ENCODE data around the gene SLC22A12.
A peak's percentile ranks its signal among the peaks of the same experiment; 100 is the strongest.
"Not testable (repeated sequence)": the region's sequence is repeated elsewhere in the genome, so short reads cannot be mapped to it uniquely, and the experiment has no call there.

The SLC22A12 gene

DNA sequence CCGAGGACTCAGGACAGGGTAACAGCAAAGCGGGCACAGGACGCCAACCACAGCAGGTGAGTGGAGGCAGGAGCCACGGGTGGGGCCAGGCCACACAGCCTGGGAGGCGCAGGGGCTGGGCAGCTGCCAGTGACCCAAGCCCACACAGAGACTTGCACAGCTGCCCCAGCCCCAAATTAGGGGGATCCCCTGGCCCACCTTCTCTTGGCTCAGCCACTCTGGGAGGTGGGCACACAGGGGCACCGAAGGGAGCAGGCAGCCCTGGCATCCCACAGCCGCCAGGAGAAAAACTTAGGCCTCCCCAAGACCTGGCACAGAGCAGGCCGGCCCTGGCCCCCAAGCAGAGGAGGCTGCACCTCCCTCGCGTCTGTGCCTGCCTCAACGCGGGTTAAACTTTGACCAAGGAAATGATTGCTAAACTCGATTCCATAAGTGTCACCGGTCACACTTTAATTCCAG, at the start of gene SLC22A12:
SLC22A12 (plus strand) TSS at position 458 of the 459 bp plus-strand sequence. CDS start 337 bp downstream, outside the sequence.
- DNase-seq: no peak

DNA sequence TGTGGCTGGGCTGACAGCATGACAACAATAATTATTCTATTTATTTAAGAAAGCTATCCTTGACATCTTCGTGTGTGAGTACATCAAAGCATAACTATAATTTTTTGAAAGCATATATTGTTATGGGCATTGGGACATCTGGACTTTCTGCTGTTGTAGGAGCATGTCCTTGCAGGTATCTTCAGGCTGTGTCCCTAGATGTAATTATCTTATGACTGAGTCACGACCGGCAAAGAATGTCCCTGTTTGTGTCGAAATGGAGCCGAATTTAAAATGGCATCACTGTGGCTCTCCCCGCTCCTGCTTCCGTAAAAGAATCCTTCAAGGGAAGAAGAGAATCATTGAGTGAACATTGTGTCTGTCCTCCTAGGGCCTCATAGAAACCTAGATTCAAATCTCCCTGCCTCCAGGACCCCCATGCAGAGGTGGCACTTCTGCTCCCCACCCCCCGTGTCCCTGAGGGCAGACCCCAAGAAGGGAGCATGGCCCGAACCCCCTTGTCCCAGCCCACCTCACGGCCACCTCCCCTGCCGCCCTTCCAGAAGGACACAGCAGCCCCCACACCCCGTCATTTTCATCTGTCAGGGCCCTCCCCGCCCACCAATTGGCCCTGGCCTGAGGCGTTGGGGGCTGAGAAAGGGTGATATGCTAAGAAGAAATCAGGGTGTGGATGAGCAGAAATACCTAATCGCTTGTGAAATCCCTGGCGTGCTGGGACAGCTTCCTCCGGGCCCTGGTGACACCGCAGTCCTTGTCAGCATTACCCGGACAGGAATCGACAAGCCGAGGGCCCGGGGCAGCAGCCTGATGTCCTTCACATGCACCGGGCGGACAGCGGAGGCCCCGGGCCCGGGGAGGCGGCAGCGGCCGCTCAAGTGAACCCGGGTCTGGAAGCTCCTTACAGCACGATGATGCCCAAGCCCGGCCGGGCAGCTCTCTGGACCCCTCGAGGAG, 48.6 kb upstream of the SLC22A12 start:
- no peak for DNase-seq

DNA sequence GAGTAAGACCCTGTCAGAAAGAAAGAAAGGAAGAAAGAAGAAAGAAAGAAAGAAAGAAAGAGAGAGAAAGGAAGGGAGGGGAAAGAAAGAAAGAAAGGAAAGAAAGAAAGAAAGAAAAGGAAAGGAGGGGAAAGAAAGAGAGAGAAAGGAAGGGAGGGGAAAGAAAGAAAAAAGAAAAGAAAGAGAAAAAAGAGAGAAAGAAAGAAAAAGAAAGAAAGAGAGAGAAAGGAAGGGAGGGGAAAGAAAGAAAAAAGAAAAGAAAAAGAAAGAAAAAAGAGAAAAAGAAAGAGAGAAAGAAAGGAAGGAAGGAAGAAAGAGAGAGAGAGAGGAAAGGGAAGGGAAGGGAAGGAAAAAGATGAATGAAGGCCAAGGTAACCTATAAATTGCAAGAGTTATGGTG, 47.2 kb upstream of the SLC22A12 start:
- DNase-seq: no peak

DNA sequence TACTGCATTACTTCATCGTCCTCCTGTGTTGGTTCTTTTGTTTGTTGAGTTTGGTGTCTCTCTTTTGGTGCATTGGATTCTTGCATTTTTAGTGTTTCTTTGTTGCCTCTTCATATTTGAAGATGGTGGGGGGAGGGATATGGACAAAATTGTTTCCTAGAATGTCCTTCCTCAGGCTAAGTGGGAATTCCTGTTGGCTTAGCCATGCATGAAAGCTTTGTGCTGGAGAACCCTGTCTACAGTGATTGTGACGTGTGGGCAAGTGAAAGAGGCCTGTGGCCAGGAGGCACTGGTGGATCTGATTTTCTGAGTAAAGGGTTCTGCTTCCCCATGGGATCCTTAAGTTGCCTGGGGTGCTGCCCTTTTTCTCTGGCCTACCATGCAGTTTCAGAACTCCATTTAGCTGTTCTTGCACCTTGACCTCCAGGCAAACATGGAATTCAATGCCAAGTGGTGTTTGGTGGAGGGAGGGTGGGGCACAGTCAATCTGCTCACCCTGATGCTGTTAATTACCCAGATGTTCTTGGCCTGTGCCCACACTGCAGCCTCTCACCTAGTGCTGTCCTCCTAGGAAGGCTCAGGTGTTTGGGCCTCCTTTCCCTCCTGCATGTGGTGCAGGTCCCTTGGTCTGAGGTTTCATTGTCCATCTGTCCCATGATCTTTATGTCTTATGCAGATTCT, 46.3 kb upstream of the SLC22A12 start:
- no peak for DNase-seq

DNA sequence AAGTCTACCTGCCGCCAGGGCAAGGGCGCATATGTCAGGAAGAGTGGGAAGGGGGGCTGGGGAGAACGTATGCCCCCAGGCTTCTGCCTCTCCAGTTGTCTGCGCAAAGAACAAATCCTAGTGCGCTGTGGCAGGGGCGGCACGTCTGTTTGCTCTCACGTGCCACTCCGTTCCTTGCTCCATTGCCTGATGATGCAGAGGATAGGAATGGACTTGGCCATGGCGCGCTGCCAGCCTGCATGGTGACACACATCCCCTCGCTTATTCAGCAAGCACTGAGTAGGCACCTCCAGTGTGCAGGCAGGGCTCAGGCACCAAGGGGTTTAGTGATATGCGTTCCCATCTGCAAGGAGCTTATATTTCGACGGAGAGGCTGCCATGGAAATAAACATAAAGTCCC, 45.4 kb upstream of the SLC22A12 start:
- no peak for DNase-seq

DNA sequence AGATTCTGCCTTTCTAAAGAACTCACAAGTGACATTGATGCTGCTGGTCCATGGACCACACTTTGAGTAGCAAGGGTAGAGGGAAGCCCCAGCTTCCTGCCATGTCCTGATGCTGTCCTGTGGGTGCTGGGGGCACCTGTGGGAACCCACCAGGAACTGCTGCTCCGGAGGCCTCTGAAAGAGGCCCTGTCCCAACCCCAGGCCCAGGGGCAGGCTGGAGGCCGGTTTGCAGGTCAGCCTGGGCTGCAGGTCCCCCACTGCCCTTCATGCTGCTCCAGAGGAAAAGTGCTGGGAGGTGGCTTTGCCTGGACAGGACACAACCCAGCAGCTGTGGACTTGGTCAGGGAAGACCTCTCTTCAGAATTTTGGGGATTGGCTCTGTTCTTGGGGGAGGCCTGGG, 44.8 kb upstream of the SLC22A12 start:
- no peak for DNase-seq

DNA sequence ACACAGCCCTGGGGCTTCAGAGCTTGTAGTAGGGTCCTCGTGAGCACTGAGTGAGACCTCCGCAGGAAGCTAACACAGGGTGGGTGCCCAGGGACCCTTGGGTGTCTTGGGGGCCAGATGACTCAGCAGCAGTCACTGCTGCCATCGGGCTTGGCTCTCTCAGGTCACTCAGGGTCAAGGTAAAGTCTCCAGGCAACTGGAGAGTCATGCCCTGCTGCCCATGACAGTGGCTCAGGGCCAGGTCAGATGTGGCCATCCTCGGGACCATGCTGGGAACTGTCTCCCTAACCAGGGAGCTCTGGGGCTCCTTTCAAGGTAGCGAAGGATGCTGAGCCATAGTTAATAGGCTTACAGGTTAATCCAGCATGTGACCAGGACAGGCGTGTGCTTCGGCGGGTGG, 44.4 kb upstream of the SLC22A12 start:
- DNase-seq: no peak

DNA sequence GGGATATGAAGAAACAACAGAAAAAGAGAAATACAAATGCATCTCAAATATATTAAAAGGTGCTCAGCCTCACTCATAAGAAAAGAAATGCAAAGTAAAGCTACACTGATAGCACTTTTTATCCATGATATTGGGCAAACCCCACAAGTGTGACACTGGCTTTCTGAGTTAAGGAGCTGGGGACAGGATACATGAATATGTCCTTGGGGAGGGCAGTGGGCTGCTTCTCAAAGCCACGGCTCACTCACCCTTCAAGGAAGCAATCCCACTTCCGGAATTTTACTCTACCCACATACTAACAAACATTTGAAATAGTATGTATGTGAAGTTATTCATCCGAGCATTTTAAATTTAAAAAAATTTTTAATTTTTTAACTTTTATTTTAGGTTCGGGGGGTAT, 41.1 kb upstream of the SLC22A12 start:
- DNase-seq: no peak

DNA sequence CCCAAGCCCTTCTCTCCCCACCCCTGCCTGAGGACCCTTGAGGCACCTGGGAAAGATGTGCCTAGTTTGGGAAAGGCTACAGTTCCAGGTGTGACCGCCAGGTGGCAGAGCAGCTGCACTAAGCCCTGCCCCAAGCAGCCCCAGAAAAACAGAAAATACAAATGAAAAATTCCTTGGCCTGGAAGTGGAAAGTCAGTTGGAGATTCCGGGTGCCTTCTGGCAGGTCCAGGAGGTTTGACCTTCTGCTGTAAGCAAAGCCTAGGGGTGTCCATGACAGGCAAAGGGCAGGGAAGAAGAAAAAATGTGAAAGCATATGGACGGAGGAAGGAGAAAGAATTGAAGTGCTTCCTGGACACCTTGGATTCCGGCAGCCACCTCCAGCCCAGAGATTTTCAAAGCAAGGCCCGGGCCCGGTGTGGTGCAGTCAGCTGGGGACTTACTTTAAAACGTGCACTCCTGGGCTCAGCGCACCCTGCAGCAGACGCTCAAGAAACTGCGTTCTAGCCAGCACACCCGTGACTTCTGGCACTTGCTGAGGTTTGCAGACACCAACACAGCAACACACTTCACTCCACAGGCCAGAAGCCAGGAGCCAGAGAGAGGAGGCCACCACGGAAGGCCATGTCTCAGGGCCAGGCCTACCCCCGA, 37.3 kb upstream of the SLC22A12 start:
- peak; percentile 60 for DNase-seq

DNA sequence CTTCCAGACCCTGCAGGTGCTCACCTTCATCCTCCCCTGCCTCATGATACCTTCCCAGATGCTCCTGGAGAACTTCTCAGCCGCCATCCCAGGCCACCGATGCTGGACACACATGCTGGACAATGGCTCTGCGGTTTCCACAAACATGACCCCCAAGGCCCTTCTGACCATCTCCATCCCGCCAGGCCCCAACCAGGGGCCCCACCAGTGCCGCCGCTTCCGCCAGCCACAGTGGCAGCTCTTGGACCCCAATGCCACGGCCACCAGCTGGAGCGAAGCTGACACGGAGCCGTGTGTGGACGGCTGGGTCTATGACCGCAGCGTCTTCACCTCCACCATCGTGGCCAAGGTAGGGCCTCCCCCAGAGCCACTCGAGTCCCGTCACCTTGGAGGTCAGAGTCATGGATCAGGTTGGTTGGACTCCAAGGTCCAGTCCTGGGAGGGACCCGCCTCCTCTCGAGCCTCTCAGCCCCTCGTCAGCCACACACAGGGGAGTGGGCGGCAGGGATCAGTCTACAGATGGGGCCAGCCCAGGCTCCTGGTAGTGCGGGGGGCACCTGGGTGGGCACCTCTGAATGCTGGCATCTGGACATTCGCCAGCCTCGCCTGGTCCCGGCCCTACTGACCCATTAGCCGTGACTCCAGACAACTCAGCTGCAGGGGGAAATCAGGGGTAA, 34.8 kb upstream of the SLC22A12 start:
- no peak for DNase-seq

DNA sequence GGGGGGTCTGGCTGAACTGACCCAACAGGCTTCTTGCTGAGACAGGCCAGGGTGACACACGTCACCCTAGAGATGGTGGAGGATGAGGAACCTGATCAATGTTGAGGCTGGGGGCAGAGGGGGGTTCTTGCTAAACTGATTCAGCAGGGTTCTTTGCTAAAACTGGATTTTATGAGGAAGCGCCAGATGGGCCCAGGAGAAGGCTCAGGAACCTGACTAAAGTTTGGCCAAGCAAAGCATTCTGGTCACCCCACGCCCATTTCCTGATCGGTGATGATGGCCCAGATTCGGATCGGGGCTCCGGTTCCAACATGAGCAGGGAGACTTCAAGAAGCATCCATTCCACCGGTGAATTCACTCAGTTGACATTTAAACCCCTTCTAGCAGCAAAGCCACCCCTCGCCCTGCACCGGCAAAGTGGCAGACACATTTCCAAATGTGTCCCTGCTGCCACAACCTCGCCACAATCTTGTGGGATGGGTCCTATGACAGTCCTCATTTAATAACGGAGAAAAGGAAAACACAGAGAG, 34.2 kb upstream of the SLC22A12 start:
- no peak for DNase-seq

DNA sequence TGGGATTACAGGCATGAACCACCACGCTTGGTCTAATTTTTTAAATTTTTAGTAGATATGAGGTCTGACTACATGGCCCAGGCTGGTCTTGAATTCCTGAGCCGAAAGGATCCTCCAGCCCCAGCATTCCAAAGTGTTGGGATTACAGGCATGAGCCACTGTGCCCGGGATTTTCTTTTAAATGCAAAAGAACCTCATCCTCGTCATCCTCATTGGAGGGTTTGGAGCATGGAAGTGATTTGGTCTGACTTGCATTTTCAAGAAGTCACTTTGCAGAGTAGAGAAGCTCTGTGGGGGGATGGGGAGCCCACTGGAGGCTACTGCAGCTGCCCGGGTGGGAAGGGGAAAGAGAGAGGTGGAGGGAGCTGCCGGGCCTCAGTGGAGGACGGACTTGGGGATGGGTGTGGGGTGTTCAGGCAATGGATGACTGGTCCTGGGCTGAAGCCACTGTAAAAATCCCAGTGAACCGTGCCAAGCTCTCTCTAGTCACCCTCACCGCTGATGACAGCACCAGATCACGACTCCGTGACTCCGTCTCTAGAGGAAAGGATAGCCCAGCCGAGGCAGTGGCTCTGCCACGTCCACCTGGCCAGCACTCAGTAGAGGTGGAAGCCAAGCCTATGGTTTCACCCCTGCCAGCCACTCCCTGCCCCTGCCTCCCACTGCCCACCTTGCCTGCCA, 32.8 kb upstream of the SLC22A12 start:
- no peak for DNase-seq

DNA sequence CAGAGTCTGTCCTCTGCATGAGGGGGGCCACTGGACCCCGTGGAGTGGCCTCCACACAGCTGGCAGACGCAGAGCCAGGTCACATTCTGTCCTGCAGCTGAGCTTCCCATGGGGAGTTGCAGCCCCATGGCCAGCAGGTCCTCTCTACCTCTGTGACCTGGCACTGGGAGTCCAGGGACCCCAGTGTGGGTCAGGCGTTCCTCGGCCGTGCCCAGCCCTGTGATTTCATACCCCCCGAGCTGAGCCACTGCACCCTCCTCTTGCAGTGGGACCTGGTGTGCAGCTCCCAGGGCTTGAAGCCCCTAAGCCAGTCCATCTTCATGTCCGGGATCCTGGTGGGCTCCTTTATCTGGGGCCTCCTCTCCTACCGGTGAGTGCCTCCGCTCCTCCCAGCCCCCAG, 32.2 kb upstream of the SLC22A12 start:
- no peak for DNase-seq

DNA sequence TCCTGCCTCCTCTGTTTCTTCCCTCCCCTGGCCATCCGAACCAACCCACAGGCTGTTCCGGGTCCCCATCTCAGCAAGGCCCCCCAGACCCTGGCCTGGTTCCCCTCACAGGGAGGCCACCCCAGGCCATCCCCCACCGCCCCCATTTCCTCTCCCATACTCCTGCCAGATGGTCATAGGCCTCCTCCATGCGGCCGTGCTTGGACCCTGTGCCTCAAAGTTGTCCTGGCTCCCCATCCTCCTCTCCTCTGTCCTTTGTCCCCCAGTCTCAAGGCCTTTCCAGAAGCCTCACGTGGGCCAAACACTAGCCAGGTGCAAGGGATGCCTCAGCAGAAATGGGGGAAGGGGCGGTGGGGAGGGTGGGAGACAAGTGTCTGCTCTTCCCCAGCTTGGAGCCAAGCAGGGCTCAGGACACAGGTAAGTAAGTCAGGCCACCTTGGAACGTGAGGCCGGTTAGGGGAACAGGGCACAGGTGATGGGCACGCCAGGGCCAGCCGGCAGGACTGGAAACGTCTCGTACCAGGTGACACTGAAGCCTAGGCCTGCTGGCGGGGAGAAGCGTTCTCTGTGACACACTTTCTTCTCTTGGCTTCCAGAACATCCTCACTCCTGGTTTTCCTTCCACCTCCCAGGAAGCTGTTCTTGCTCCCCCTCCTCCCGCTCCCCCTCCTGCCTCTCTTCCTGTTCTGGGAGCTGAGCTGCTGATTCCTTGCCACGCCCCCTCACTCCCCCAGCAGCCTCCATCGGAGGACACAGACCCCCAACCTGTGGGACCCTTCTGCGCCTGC, 31.5 kb upstream of the SLC22A12 start:
- no peak for DNase-seq

DNA sequence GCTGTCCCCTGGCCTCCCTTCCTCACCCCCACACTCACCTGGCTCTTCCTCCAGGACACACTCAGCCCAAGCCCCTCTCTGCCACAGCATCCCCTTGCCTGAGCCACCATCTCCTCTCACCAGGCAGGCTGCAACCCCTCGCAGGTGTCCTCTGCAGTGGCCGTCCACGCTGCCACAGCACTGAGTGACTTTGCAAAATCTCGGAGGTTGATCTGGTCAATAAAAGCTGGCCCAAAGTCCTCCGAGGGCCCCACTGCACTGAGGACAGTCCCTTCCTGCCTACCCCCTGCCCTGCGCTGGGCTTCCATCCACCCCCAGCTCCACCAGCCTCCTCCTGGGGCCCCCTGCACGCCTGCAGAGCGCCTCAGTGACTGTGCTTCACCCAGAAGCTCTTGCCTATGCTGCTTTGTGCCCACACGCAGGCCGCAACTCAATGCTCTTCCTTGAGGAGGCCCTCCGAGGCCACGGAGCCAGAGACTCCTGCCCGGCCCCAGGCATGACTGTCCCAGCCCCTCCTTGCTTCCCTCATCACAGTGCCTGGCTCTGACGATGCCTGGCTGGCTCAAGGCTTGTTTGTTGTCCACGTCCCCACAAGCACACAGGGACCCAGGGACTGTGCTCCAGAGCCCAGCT, 30.8 kb upstream of the SLC22A12 start:
- DNase-seq: no peak

DNA sequence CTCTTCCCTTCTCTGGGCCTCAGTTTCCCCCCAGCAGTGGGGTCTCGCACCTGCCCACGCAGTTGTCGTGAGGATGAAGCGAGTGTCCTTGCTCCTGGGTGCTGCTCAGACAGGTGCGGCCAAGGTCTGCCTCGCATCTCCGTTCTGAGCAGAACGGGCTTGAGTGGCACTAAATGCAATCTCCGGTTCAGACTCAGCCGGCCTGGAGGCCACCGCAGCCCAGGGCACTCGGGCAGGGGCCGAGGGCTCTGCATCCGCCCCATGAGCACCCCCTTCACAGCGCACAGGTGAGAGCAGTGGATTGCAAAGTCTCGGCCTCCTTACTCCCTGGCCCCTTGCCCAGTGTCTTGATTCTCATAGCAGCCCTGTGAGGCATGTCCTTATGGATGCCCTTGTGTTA, 30.1 kb upstream of the SLC22A12 start:
- DNase-seq: no peak

DNA sequence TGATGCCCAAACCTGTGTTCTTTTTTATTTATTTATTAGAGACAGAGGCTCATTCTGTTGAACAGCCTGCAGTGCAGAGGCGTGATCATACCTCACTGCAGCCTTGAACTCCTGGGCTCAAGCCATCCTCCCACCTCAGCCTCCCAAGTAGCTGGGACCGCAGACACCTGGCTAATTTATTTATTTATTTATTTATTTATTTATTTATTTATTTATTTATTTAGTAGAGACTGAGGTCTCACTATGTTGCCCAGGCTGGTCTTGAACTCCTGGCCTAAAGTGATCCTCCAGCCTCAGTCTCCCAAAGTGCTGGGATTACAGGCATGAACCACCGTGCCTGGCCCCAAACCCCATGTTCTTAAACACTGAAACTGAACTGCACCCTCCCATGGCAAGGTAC, 29.6 kb upstream of the SLC22A12 start:
- DNase-seq: not testable (repeated sequence)

DNA sequence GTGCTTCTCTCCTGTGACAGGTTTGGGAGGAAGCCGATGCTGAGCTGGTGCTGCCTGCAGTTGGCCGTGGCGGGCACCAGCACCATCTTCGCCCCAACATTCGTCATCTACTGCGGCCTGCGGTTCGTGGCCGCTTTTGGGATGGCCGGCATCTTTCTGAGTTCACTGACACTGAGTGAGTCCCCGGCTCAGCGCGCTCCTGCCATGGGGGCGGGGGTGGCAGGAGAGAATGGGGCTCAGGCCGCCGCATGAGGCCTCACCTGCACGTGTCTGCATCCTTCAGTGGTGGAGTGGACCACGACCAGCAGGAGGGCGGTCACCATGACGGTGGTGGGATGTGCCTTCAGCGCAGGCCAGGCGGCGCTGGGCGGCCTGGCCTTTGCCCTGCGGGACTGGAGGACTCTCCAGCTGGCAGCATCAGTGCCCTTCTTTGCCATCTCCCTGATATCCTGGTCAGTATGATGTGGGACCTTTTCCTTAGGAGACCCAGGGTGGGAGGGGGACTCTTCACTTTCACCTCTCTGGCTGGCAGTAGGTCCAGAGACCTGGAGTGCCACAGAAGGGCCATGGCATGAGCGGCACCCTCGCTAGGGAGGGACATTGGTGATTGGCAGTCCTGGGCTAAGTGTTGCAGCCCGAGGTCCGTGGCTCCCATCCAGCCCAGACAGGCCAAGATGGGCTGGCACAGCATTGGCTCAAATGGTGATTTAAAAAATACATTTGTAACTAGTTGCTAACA, 28.9 kb upstream of the SLC22A12 start:
- DNase-seq: no peak

DNA sequence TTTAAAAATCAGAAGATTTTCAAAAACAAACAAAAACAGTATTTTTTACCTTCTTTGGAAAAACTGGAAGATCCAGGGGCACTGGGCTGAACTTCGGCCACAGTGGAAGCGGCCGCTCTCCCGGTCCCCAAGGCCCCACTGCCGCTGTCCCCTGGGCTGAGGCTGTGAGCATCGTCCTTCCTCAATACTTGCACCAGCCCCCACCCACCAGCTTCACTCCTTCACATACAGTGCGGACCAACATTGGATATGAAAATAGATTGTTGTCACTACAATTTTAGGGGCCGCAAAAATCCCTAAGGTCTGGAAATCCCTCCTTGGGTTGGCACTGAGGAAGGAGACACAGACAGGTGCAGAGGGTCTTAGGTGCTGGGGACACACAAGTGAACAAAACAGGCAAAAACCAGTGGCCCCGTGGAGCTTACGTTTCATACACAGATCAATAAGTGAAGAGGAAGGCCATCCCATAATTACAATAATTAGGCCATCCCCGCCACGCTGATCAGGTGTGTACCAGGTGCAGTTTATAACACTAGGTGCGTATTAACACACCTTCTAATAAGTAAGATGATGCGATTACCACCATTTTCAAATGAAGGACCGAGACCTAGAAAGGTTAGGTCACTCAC, 28.2 kb upstream of the SLC22A12 start:
- DNase-seq: no peak

DNA sequence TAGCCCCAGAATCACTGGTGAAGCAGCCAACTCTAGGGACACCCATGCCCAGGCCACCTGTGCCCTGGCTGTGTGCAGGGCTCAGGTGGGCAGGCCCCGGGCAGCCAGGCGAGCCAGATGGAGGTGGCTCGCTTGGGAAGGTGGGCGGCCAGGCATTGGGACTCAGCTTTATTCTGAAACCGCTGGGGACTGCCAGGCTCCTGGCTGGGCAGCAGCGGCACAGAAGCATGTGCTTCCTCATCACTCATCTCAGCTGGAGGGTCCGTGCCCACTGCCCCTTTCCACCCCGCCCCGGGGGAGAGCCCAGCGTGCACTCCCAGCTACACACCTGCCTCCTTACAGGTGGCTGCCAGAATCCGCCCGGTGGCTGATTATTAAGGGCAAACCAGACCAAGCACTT, 27.1 kb upstream of the SLC22A12 start:
- no peak for DNase-seq
